ENCODE data around the gene PRKAG1. TPM values are rescaled to one million over a fixed set of nuclear protein-coding genes. Genes with fewer than 3 reads are reported as not detected.

The PRKAG1 gene
- total and polyA plus RNA-seq, 2 experiments from 2014 or later: 41.0 to 54.5 TPM

GRCh38 chr12:49010092-49010668 is 8.4 kb downstream of the PRKAG1 start:
- Histone ChIP-seq H3K9me3 (ENCODE audit: low read depth) (no peaks in the 10 kb centered on the region), H3K36me3 (peaks cover 4% of the 10 kb centered on the region)
- TF ChIP-seq CTCF (IDR thresholded peaks at IDR 0.05; ENCODE audit: low read depth, low read length): no peak

GRCh38 chr12:49008943-49009342 is 9.6 kb downstream of the PRKAG1 start:
- Histone ChIP-seq H3K9me3 (ENCODE audit: low read depth) (no peaks in the 10 kb centered on the region), H3K27ac (no peak overlapping the region), H3K27me3 (no peaks in the 10 kb centered on the region), H3K4me1 (ENCODE audit: low read depth) (no peaks in the 10 kb centered on the region), H3K4me3 (no peak overlapping the region), H3K36me3 (peaks cover 11% of the 10 kb centered on the region)
- no peak for TF ChIP-seq CTCF (IDR thresholded peaks at IDR 0.05; ENCODE audit: low read depth, low read length)
- no peak for DNase-seq (ENCODE audit: low read depth in 1 of 2, low spot score in 1 of 2)

More at GRCh38 chr12:49010092-49010668, 8.4 kb downstream of the PRKAG1 start:
- no peak overlapping the region for H3K4me3 ChIP-seq
- DNase-seq (ENCODE audit: low read depth in 1 of 2, low spot score in 1 of 2): no peak
- H3K27me3 ChIP-seq: no peaks in the 10 kb centered on the region
- no peak overlapping the region for H3K27ac ChIP-seq
- H3K4me1 ChIP-seq (ENCODE audit: low read depth): no peaks in the 10 kb centered on the region

GRCh38 chr12:49000346-49000745 is 18.2 kb downstream of the PRKAG1 start:
- no peak for TF ChIP-seq CTCF (IDR thresholded peaks at IDR 0.05; ENCODE audit: low read depth, low read length)
- Histone ChIP-seq H3K36me3 (peaks cover 7% of the 10 kb centered on the region), H3K27ac (peak overlapping the region; percentile 45), H3K4me1 (ENCODE audit: low read depth) (peaks cover 13% of the 10 kb centered on the region), H3K9me3 (ENCODE audit: low read depth) (no peaks in the 10 kb centered on the region), H3K27me3 (peaks cover 33% of the 10 kb centered on the region), H3K4me3 (peak overlapping the region; percentile 27)
- no peak for DNase-seq (ENCODE audit: low read depth in 1 of 2, low spot score in 1 of 2)

GRCh38 chr12:48999371-49000131 is 19.0 kb downstream of the PRKAG1 start, which contains the start of gene DDN:
DDN (minus strand) TSS chr12:48999375; CDS start chr12:48999287, 88 bp downstream.
- Histone ChIP-seq H3K9me3 (ENCODE audit: low read depth) (no peaks in the 10 kb centered on the region), H3K27me3 (peaks cover 41% of the 10 kb centered on the region), H3K36me3 (peaks cover 3% of the 10 kb centered on the region), H3K4me3 (peak within 1 kb of the TSS; percentile 27), H3K4me1 (ENCODE audit: low read depth) (peaks cover 13% of the 10 kb centered on the region), H3K27ac (peak within 1 kb of the TSS; percentile 45)
- peak; percentile 37 to 83 for DNase-seq (ENCODE audit: low read depth in 1 of 2, low spot score in 1 of 2)
- no peak for TF ChIP-seq CTCF (IDR thresholded peaks at IDR 0.05; ENCODE audit: low read depth, low read length)

- peaks cover 49% of the 10 kb centered on the region for H3K27me3 ChIP-seq
- no peaks in the 10 kb centered on the region for H3K36me3 ChIP-seq
- peak in 1 of 2 donors; percentile 19 for DNase-seq (ENCODE audit: low read depth in 1 of 2, low spot score in 1 of 2)
- H3K27ac ChIP-seq: no peak overlapping the region
- H3K4me3 ChIP-seq: peak overlapping the region; percentile 27
- H3K4me1 ChIP-seq (ENCODE audit: low read depth): peaks cover 13% of the 10 kb centered on the region
- no peak for TF ChIP-seq CTCF (IDR thresholded peaks at IDR 0.05; ENCODE audit: low read depth, low read length)
- no peaks in the 10 kb centered on the region for H3K9me3 ChIP-seq (ENCODE audit: low read depth)
These were observed 19.9 kb downstream of the PRKAG1 start for GRCh38 chr12:48998497-48999353.
